A549 (cell line): ENCODE results near the gene TMEM86B. TPM values are rescaled to one million over a fixed set of nuclear protein-coding genes. Genes with fewer than 3 reads are reported as not detected.

ENCODE experiments used
- ATAC-seq, 2 experiments: fragments of 200-7000 bp in 1 of 2; fragments of >200 bp in 1 of 2; cut with Nextera tagmentation in 1 of 2; cut with Tn5 transposase in 1 of 2; 3 replicates each; pipeline versions ENCODE4 v1.8.0 to v1.9.1; 2018 to 2020; ENCODE audit warnings: mild to moderate bottlenecking in 1 of 2, moderate library complexity in 1 of 2
- CTCF ChIA-PET: fragments of 300-600 bp; sonication (Branson Sonifier 250); formaldehyde crosslinking; extraction: SDS; loops from one replicate; lab custom pipeline; 2021; ENCODE audit warnings: antibody characterized with exemption, inconsistent platforms; lab: Yijun Ruan, JAX
- POLR2A ChIA-PET: fragments of 350-600 bp; formaldehyde crosslinking; extraction: SDS; loops from one replicate; lab custom pipeline; 2021; ENCODE audit warnings: antibody characterized with exemption, inconsistent platforms; lab: Yijun Ruan, JAX
- DNase-seq, 2 experiments: peaks; one replicate each; pipeline versions ENCODE4 v3.0.0 to v3.0.0-alpha.2; 2011 to 2016; ENCODE audit warnings: low read depth in 1 of 2, low spot score in 1 of 2
- FAIRE-seq: peaks from 2 replicates; lab custom pipeline; 2011; peaks lifted over from hg19 to GRCh38; lab: Jason Lieb, UNC
- H3K27ac ChIP-seq, 2 experiments: fragments of >200 bp; sonication (Bioruptor Twin); formaldehyde crosslinking; 3 replicates each; pipeline ENCODE4 v1.5.1; 2016 to 2017
- H3K4me1 ChIP-seq: fragments of >200 bp; sonication (Bioruptor Twin); formaldehyde crosslinking; 3 replicates; pipeline ENCODE4 v1.6.1; 2016
- H3K4me2 ChIP-seq: fragments of >200 bp; sonication (Bioruptor Twin); formaldehyde crosslinking; 3 replicates; pipeline ENCODE4 v1.6.1; 2016
- H3K4me3 ChIP-seq: fragments of >200 bp; sonication (Bioruptor Twin); formaldehyde crosslinking; 3 replicates; pipeline ENCODE4 v1.5.1; 2016
- H3K9me3 ChIP-seq: fragments of >200 bp; sonication (Bioruptor Twin); formaldehyde crosslinking; 3 replicates; pipeline ENCODE4 v1.6.1; 2016
- CBX2 ChIP-seq: fragments of 200-600 bp; sonication (generic); IDR thresholded peaks from 2 replicates; pipeline ENCODE4 v1.6.1; 2016; ENCODE audit warnings: low read depth, mild to moderate bottlenecking, borderline replicate concordance
- CEBPB ChIP-seq, 2 experiments: fragments of >200 bp in 1 of 2; sonication (Bioruptor Twin) in 1 of 2; formaldehyde crosslinking in 1 of 2; IDR thresholded peaks; 2 replicates each; pipeline ENCODE4 v1.6.1; 2012 to 2016
- CHD4 ChIP-seq: fragments of 200-600 bp; sonication (generic); IDR thresholded peaks from 2 replicates; pipeline ENCODE4 v1.6.1; 2016; ENCODE audit warnings: antibody characterized with exemption, mild to moderate bottlenecking, borderline replicate concordance
- E2F6 ChIP-seq: IDR thresholded peaks from 2 replicates; pipeline ENCODE4 v1.6.1; 2012; ENCODE audit warnings: low read depth, borderline replicate concordance
- EHF ChIP-seq: fragments of 250-450 bp; sonication (Bioruptor Pico); IDR thresholded peaks from 2 replicates; pipeline ENCODE4 v1.5.0; 2020; ENCODE audit warnings: mild to moderate bottlenecking
- EP300 ChIP-seq, 2 experiments: fragments of >200 bp; sonication (Bioruptor Twin); formaldehyde crosslinking; IDR thresholded peaks; 2 replicates in 1 of 2; 3 replicates in 1 of 2; pipeline ENCODE4 v1.6.1; 2016 to 2017
- FOSB ChIP-seq: fragments of 250-450 bp; sonication (Bioruptor Pico); IDR thresholded peaks from 2 replicates; pipeline ENCODE4 v1.5.0; 2020; ENCODE audit warnings: mild to moderate bottlenecking, moderate library complexity
- FOSL2 ChIP-seq, 2 experiments: fragments of 450-650 bp in 1 of 2; fragments of >200 bp in 1 of 2; sonication (Bioruptor Twin) in 1 of 2; formaldehyde crosslinking; IDR thresholded peaks; 2 replicates each; pipeline versions ENCODE4 v1.5.0 to v1.6.1; 2016 to 2020; ENCODE audit warnings: mild to moderate bottlenecking in 1 of 2, moderate library complexity in 1 of 2
- GATA3 ChIP-seq: IDR thresholded peaks from 2 replicates; pipeline ENCODE4 v1.6.1; 2012; ENCODE audit warnings: borderline replicate concordance
- HES2 ChIP-seq: fragments of >200 bp; sonication (Bioruptor Twin); formaldehyde crosslinking; IDR thresholded peaks from 2 replicates; pipeline ENCODE4 v1.6.1; 2016
- HOXB13 ChIP-seq: fragments of 250-450 bp; sonication (Bioruptor Pico); IDR thresholded peaks from 2 replicates; pipeline ENCODE4 v1.5.0; 2020; ENCODE audit warnings: low read depth, mild to moderate bottlenecking, moderate library complexity
- JUN ChIP-seq, 2 experiments: fragments of >200 bp; sonication (Bioruptor Twin); formaldehyde crosslinking; IDR thresholded peaks; 2 replicates in 1 of 2; 3 replicates in 1 of 2; pipeline ENCODE4 v1.6.1; 2016 to 2017
- JUNB ChIP-seq: fragments of >200 bp; sonication (Bioruptor Twin); formaldehyde crosslinking; IDR thresholded peaks from 2 replicates; pipeline ENCODE4 v1.6.1; 2016
- MAFK ChIP-seq: fragments of 450-650 bp; IDR thresholded peaks from 2 replicates; pipeline ENCODE4 v1.6.1; 2014; ENCODE audit not compliant: partially characterized antibody
- MAX ChIP-seq: IDR thresholded peaks from 2 replicates; pipeline ENCODE4 v1.6.1; 2012
- MYC ChIP-seq: IDR thresholded peaks from 2 replicates; pipeline ENCODE4 v1.6.1; 2012; ENCODE audit warnings: mild to moderate bottlenecking, inconsistent platforms, low read length, improper control_type of control experiment, borderline replicate concordance
- NR3C1 ChIP-seq: fragments of >200 bp; sonication (Bioruptor Twin); formaldehyde crosslinking; IDR thresholded peaks from 3 replicates; pipeline ENCODE4 v1.6.1; 2017
- PBX3 ChIP-seq: IDR thresholded peaks from 2 replicates; pipeline ENCODE4 v1.6.1; 2012
- RAD21 ChIP-seq, 2 experiments: fragments of >200 bp in 1 of 2; sonication (Bioruptor Twin) in 1 of 2; formaldehyde crosslinking in 1 of 2; IDR thresholded peaks in 1 of 2; conservative IDR thresholded peaks in 1 of 2; 2 replicates in 1 of 2; 3 replicates in 1 of 2; pipeline ENCODE4 v1.6.1; 2012 to 2018; ENCODE audit warnings: inconsistent platforms in 1 of 2
- SMC3 ChIP-seq: fragments of >200 bp; sonication (Bioruptor Twin); formaldehyde crosslinking; IDR thresholded peaks from 3 replicates; pipeline ENCODE4 v1.6.1; 2018; ENCODE audit warnings: inconsistent platforms
- TFCP2L1 ChIP-seq: fragments of 250-450 bp; sonication (Bioruptor Pico); IDR thresholded peaks from 2 replicates; pipeline ENCODE4 v1.5.0; 2021; ENCODE audit warnings: mild to moderate bottlenecking
- TP53 ChIP-seq: fragments of 250-450 bp; sonication (Bioruptor Pico); IDR thresholded peaks from 2 replicates; pipeline ENCODE4 v1.5.0; 2021; ENCODE audit warnings: mild to moderate bottlenecking, moderate library complexity
- ZFP36 ChIP-seq: fragments of 450-650 bp; IDR thresholded peaks from 2 replicates; pipeline ENCODE4 v1.6.1; 2014; ENCODE audit warnings: borderline replicate concordance; ENCODE audit not compliant: partially characterized antibody
- WGBS: methylation state at CpG from one replicate; pipeline ENCODE4 v1.1.6; 2017; ENCODE audit errors: missing lambda C conversion rate; 5-methylcytosine and 5-hydroxymethylcytosine counted together
- polyA plus RNA-seq, 4 experiments: library from polyadenylated mRNA; depleted of rRNA in 3 of 4; stranded (reverse); fragments of >200 nt; fragmentation: RNase III in 1 of 4; extraction: RNeasy Plus Mini Kit Qiagen cat#74134 plus additional on column Dnase treatment in 1 of 4; gene quantifications; 2 replicates in 3 of 4; 3 replicates in 1 of 4; pipeline ENCODE4 v1.2.3, GENCODE V29; 2011 to 2017
- TF ChIP-seq, protein P1 (sequence below): fragments of 450-650 bp; IDR thresholded peaks from 2 replicates; pipeline ENCODE4 v1.6.1; 2014; ENCODE audit warnings: antibody characterized with exemption
- TF ChIP-seq, protein P2 (sequence below): fragments of 150-350 bp; IDR thresholded peaks from 2 replicates; pipeline ENCODE4 v1.6.1; 2014; ENCODE audit warnings: low read depth, mild to moderate bottlenecking, low read length
- TF ChIP-seq, protein P3 (sequence below): fragments of >200 bp; sonication (Bioruptor Twin); formaldehyde crosslinking; IDR thresholded peaks from 3 replicates; pipeline ENCODE4 v1.5.1; 2016
- TF ChIP-seq, protein P4 (sequence below): fragments of 250-450 bp; sonication (Bioruptor Pico); IDR thresholded peaks from 2 replicates; pipeline ENCODE4 v1.5.0; 2020; ENCODE audit warnings: low read depth, mild to moderate bottlenecking, moderate library complexity
- TF ChIP-seq, protein P5 (sequence below): fragments of >200 bp; sonication (Bioruptor Twin); formaldehyde crosslinking; IDR thresholded peaks from 3 replicates; pipeline ENCODE4 v1.6.1; 2016

TMEM86B gene
- polyA plus RNA-seq, 2 of the 4 experiments (the other 2 are of a cell fraction): 1.6 to 3.4 TPM

DNA sequence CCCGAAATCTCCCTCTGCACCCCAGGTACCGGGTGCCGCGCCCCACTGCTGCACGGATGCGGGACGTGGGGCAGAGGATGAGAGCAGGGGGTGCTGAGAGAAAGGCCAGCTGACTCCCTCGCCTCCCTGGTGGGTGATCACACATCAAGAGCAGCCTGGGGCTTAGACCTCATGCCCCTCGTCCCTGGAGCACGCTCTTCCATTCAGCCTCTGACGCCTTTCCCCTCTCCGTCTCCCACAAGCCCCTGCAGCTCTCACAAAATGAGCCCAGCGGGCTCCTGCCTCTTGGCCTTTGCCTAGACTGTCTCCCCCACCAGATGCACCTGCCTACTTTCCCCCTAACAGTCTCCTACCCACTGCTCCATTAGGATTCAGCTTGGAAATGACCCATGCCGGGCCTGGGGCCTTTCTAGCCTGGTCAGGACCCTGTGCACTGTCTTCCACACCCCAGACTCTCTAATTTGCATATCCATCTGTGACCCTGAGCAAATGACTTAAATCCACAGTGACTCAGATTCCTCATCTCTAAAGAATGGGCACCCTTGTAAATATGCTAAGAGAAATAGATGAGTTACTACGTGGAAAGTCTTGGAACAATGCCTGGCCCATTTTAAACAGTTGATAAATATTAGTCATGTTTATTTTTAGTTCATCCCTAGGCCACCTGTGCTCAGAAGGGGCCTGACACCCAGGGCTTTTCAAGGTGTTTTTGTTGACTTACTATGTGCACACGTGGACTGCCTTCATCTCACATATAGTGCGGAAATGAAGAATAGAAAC, 18.7 kb downstream of the TMEM86B start:
- no peak overlapping the region for H3K4me3 ChIP-seq
- H3K4me2 ChIP-seq: peak overlapping the region; percentile 64
- peak; percentile 68; the same call in 1 of the 2 replicates for TF ChIP-seq MYC
- TF ChIP-seq FOSB (CRISPR knock-in tag): peak; percentile 83; the same call in 1 of the 2 replicates
- TF ChIP-seq CHD4: no peak
- TF ChIP-seq EHF (CRISPR knock-in tag): peak; percentile 58; the same call in 1 of the 2 replicates
- TF ChIP-seq, protein P1, sequence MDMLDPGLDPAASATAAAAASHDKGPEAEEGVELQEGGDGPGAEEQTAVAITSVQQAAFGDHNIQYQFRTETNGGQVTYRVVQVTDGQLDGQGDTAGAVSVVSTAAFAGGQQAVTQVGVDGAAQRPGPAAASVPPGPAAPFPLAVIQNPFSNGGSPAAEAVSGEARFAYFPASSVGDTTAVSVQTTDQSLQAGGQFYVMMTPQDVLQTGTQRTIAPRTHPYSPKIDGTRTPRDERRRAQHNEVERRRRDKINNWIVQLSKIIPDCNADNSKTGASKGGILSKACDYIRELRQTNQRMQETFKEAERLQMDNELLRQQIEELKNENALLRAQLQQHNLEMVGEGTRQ: peak; percentile 55; the same call in 1 of the 2 replicates
- peak; percentile 89; the same call in 1 of the 2 replicates for TF ChIP-seq TP53 (CRISPR knock-in tag)
- peak; percentile 92 for TF ChIP-seq FOSL2 (IDR thresholded peaks at IDR 0.05)
- TF ChIP-seq FOSL2 (CRISPR knock-in tag; IDR thresholded peaks at IDR 0.05): peak; percentile 99
- no peak for TF ChIP-seq PBX3
- peak; percentile 90; the same call in 1 of the 2 replicates for TF ChIP-seq GATA3
- TF ChIP-seq, protein P2, sequence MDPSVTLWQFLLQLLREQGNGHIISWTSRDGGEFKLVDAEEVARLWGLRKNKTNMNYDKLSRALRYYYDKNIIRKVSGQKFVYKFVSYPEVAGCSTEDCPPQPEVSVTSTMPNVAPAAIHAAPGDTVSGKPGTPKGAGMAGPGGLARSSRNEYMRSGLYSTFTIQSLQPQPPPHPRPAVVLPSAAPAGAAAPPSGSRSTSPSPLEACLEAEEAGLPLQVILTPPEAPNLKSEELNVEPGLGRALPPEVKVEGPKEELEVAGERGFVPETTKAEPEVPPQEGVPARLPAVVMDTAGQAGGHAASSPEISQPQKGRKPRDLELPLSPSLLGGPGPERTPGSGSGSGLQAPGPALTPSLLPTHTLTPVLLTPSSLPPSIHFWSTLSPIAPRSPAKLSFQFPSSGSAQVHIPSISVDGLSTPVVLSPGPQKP: no peak
- peak; percentile 87 for TF ChIP-seq E2F6
- TF ChIP-seq CEBPB (IDR thresholded peaks at IDR 0.05): peak in 1 of 2 experiments; percentile 32; a peak in 1 of 4 replicates
- peak; percentile 67 for TF ChIP-seq MAX
- TF ChIP-seq HES2: no peak
- TF ChIP-seq, protein P3, sequence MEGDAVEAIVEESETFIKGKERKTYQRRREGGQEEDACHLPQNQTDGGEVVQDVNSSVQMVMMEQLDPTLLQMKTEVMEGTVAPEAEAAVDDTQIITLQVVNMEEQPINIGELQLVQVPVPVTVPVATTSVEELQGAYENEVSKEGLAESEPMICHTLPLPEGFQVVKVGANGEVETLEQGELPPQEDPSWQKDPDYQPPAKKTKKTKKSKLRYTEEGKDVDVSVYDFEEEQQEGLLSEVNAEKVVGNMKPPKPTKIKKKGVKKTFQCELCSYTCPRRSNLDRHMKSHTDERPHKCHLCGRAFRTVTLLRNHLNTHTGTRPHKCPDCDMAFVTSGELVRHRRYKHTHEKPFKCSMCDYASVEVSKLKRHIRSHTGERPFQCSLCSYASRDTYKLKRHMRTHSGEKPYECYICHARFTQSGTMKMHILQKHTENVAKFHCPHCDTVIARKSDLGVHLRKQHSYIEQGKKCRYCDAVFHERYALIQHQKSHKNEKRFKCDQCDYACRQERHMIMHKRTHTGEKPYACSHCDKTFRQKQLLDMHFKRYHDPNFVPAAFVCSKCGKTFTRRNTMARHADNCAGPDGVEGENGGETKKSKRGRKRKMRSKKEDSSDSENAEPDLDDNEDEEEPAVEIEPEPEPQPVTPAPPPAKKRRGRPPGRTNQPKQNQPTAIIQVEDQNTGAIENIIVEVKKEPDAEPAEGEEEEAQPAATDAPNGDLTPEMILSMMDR: no peak
- peak; percentile 5; the same call in 1 of the 3 replicates for TF ChIP-seq SMC3
- peak; percentile 65; the same call in 1 of the 2 replicates for TF ChIP-seq TFCP2L1 (CRISPR knock-in tag)
- TF ChIP-seq HOXB13 (CRISPR knock-in tag): peak; percentile 85
- TF ChIP-seq, protein P4, sequence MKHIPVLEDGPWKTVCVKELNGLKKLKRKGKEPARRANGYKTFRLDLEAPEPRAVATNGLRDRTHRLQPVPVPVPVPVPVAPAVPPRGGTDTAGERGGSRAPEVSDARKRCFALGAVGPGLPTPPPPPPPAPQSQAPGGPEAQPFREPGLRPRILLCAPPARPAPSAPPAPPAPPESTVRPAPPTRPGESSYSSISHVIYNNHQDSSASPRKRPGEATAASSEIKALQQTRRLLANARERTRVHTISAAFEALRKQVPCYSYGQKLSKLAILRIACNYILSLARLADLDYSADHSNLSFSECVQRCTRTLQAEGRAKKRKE: peak; percentile 94
- TF ChIP-seq JUNB: peak; percentile 96
- peak in 1 of 2 experiments; percentile 59; a peak in 2 of 5 replicates for TF ChIP-seq EP300 (IDR thresholded peaks at IDR 0.05)
- TF ChIP-seq RAD21 (conservative IDR thresholded peaks at IDR 0.05 in 1 of 2, IDR thresholded peaks at IDR 0.05 in 1 of 2): peak in 1 of 2 experiments; percentile 23; a peak in 1 of 5 replicates
- TF ChIP-seq CBX2: no peak
- no peak for TF ChIP-seq ZFP36
- TF ChIP-seq, protein P5, sequence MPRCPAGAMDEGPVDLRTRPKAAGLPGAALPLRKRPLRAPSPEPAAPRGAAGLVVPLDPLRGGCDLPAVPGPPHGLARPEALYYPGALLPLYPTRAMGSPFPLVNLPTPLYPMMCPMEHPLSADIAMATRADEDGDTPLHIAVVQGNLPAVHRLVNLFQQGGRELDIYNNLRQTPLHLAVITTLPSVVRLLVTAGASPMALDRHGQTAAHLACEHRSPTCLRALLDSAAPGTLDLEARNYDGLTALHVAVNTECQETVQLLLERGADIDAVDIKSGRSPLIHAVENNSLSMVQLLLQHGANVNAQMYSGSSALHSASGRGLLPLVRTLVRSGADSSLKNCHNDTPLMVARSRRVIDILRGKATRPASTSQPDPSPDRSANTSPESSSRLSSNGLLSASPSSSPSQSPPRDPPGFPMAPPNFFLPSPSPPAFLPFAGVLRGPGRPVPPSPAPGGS: 0 out of 3 replicates have a peak, but pooled peaks have one; percentile 53
- peak; percentile 84 to 87; a peak in 4 of 5 replicates for TF ChIP-seq JUN (IDR thresholded peaks at IDR 0.05)
- no peak for TF ChIP-seq NR3C1
- peak; percentile 3 for TF ChIP-seq MAFK
- H3K4me1 ChIP-seq: peaks cover 43% of the 10 kb centered on the region
- ChIA-PET CTCF (interaction anchor here (1.0 to 2.1 kb wide), 13 partner anchors 12 to 244 kb away, joined by 3 to 7 read pairs (median 4); partner anchors contain the start of gene DNAAF3), POLR2A (interaction anchor here (1.0 to 1.3 kb wide), 4 partner anchors 13 to 197 kb away, joined by 4 to 7 read pairs (median 5); no protein-coding TSS in a partner anchor)
- ATAC-seq (peak; percentile 72 to 81), FAIRE-seq (peak; percentile 94), DNase-seq (peak; percentile 91 to 96)
- WGBS: 39% methylated on average over 17 of the region's 17 CpGs
- H3K27ac ChIP-seq: peak overlapping the region; percentile 64 to 83
- no peaks in the 10 kb centered on the region for H3K9me3 ChIP-seq
